Stimulated activated naive B cell treated with anti-CD40 and anti-IgM and Interleukin-4, amounts not matched to agents 10 μg/mL and 1 μg/mL and 100 μg/mL, for 72 hours (primary cell): ENCODE measurements around the gene ZNF749.
"Not testable (repeated sequence)": the region's sequence is repeated elsewhere in the genome, so short reads cannot be mapped to it uniquely, and the experiment has no call there.

Experiments used
- ATAC-seq, 2 donors: fragments of 150-1000 bp; cut with Tn5 transposase; replicated peaks; 2 replicates each; pipeline ENCODE4 v1.10.0; 2021; ENCODE audit warnings: moderate library complexity in 1 of 2
- DNase-seq: peaks from one replicate; pipeline ENCODE4 v3.0.0; 2021
- H3K27ac Mint-ChIP-seq: one replicate; pipeline ENCODE4 v1.8.0; 2022; ENCODE audit warnings: mild to moderate bottlenecking, mixed read lengths
- H3K27me3 Mint-ChIP-seq, 2 donors: one replicate each; pipeline ENCODE4 v1.8.0; 2022; ENCODE audit warnings: mixed read lengths in 2 of 2
- H3K36me3 Mint-ChIP-seq, 2 donors: one replicate each; pipeline ENCODE4 v1.8.0; 2022; ENCODE audit warnings: mixed read lengths in 2 of 2, mild to moderate bottlenecking in 1 of 2
- H3K4me1 Mint-ChIP-seq, 2 donors: one replicate each; pipeline ENCODE4 v1.8.0; 2022; ENCODE audit warnings: mixed read lengths in 2 of 2, mild to moderate bottlenecking in 1 of 2
- H3K4me3 Mint-ChIP-seq, 2 donors: one replicate each; pipeline ENCODE4 v1.8.0; 2022; ENCODE audit warnings: mild to moderate bottlenecking in 2 of 2, mixed read lengths in 2 of 2, moderate library complexity in 1 of 2
- H3K9me3 Mint-ChIP-seq, 2 donors: one replicate each; pipeline ENCODE4 v1.8.0; 2022; ENCODE audit warnings: mixed read lengths in 2 of 2, mild to moderate bottlenecking in 1 of 2

ZNF749 gene

DNA sequence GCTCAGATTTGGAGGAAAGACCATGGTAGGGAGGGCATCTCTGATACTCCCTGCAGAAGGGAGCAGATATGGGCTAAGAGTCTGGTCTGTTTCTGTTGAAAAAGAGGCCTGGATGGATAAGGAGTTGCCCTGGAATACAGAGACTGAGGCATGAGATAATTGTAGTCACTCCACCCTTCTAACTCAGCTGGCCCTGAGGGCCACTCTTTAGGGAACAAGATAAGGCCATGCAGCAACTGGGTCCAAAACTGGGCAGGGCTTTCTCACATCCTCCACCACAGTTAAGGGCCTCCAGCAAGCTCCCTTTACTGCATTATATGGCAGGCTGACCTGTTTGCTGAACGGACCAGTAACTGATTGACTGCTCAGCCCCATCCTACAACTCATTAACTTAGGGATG, 1.3 kb downstream of the ZNF749 start:
- Mint-ChIP-seq H3K27me3 (no peaks in the 10 kb centered on the region), H3K9me3 (peaks cover 0 to 4% of the 10 kb centered on the region in 2 donors), H3K27ac (peak overlapping the region; percentile 96), H3K36me3 (peaks cover 16 to 43% of the 10 kb centered on the region in 2 donors), H3K4me3 (peak overlapping the region; percentile 97 to 98), H3K4me1 (peaks cover 42 to 55% of the 10 kb centered on the region in 2 donors)
- DNase-seq (no peak), ATAC-seq (no peak)

- H3K27me3 Mint-ChIP-seq, result no peaks in the 10 kb centered on the region
- no peak overlapping the region for H3K27ac Mint-ChIP-seq
- DNase-seq (no peak), ATAC-seq (no peak)
- peaks cover 0 to 4% of the 10 kb centered on the region in 2 donors for H3K9me3 Mint-ChIP-seq
- peaks cover 48 to 60% of the 10 kb centered on the region in 2 donors for H3K4me1 Mint-ChIP-seq
- peaks cover 21 to 56% of the 10 kb centered on the region in 2 donors for H3K36me3 Mint-ChIP-seq
- no peak overlapping the region for H3K4me3 Mint-ChIP-seq
Observed at GRCh38 chr19:57437931-57438330, 2.8 kb downstream of the ZNF749 start.

DNA sequence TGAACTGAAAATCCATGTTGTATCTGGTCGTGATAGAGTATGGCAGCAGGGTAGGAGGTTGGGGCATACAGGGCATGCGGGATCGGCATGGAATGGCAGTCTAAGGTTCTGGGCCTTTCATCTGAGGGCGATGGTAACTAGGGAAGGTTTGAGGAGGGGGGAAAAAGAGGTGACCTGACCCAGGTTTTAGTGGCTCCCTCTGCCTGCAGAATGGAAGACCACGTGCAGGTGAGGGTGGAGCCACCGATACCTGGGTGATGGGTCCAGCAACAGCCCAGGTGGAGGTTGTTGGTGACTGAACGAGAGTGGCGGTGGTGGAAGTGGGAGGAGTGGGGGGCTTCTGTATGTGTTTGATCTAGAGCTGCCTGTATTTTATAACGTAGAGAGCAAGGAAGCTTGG, 3.8 kb downstream of the ZNF749 start:
- peaks cover 30 to 66% of the 10 kb centered on the region in 2 donors for H3K36me3 Mint-ChIP-seq
- peaks cover 50 to 64% of the 10 kb centered on the region in 2 donors for H3K4me1 Mint-ChIP-seq
- H3K27ac Mint-ChIP-seq, result peak overlapping the region; percentile 48
- peaks cover under 1 to 4% of the 10 kb centered on the region in 2 donors for H3K9me3 Mint-ChIP-seq
- ATAC-seq (no peak), DNase-seq (no peak)
- H3K4me3 Mint-ChIP-seq, result no peak overlapping the region
- H3K27me3 Mint-ChIP-seq, result no peaks in the 10 kb centered on the region

DNA sequence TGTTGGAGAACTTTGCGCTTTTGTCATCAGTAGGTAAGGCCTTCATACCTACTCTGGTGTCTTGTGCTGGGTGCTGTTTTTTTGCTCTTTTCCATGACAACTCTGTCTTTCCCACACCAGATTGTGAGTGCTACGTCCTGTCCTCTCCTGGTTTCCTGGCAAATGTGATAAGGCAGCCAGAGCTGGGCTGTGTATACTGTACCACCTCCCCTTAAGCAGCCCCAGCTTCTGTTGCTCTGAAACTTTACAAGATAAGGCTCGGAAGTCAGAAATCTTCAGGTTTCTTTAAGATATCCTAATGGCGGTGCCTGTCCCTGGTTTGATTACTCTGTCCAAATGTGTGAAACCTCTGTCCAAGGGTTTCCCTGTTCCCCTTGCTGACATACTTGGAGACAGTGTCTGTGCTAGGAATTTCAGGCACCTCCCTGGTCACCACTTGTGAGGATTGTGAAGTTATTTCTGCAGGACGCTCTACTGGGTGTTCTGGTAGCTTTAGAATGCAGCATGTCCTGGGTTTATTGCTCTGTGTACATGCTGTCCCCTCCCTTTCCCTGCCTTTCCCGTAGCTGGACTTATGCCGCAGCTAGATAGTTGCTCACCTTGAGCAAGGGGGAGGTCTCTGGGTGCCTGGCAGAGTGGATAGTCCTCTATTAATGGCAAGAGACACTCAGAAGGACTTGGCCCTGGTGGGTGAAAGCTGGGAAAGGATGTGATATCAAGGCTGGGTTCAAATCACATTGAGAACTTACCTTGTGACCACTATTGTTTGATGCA, 7.0 kb downstream of the ZNF749 start:
- Mint-ChIP-seq H3K27me3 (no peaks in the 10 kb centered on the region), H3K27ac (no peak overlapping the region), H3K9me3 (peaks cover 2 to 4% of the 10 kb centered on the region in 2 donors), H3K4me1 (peaks cover 31 to 41% of the 10 kb centered on the region in 2 donors), H3K36me3 (peaks cover 41 to 77% of the 10 kb centered on the region in 2 donors), H3K4me3 (no peak overlapping the region)
- ATAC-seq (no peak), DNase-seq (no peak)

GRCh38 chr19:57443121-57443696, 8.1 kb downstream of the ZNF749 start:
- ATAC-seq (no peak), DNase-seq (no peak)
- Mint-ChIP-seq H3K9me3 (peaks cover 2 to 4% of the 10 kb centered on the region in 2 donors), H3K36me3 (peaks cover 41 to 80% of the 10 kb centered on the region in 2 donors), H3K4me3 (no peak overlapping the region), H3K4me1 (peaks cover 31 to 40% of the 10 kb centered on the region in 2 donors), H3K27ac (no peak overlapping the region), H3K27me3 (no peaks in the 10 kb centered on the region)

GRCh38 chr19:57452307-57452706, 17.2 kb downstream of the ZNF749 start:
- Mint-ChIP-seq H3K9me3 (peaks cover 3 to 4% of the 10 kb centered on the region in 2 donors), H3K4me3 (no peak overlapping the region), H3K27me3 (no peaks in the 10 kb centered on the region), H3K4me1 (no peaks in the 10 kb centered on the region), H3K36me3 (peaks cover 31 to 57% of the 10 kb centered on the region in 2 donors), H3K27ac (no peak overlapping the region)
- ATAC-seq (no peak), DNase-seq (no peak)

- no peak overlapping the region for H3K4me3 Mint-ChIP-seq
- no peaks in the 10 kb centered on the region for H3K27me3 Mint-ChIP-seq
- H3K4me1 Mint-ChIP-seq, result no peaks in the 10 kb centered on the region
- peaks cover 46 to 53% of the 10 kb centered on the region in 2 donors for H3K36me3 Mint-ChIP-seq
- ATAC-seq (peak; percentile 60 to 81), DNase-seq (no peak)
- H3K27ac Mint-ChIP-seq, result no peak overlapping the region
- peaks cover 25 to 33% of the 10 kb centered on the region in 2 donors for H3K9me3 Mint-ChIP-seq
Observed at GRCh38 chr19:57465680-57466381, 30.7 kb downstream of the ZNF749 start.

DNA sequence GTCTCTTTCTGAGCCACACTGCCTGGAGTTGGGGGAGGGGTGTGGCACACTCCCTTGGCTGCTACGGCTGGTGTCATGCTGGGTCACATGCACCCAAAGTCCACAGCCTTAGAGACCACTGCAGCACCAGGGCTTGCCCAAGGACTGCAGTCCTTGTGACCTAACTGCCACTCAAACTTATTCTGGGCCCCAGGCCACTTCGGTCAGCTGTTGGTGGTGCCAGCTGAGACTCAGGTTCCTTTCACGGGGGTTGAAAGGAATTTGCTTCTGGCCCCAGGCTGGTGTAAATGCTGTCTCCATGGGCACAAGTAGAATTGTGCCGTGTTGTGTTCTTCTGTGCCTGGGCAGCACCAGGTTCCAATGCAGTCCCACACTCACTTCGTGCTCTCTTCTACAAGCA, 31.4 kb downstream of the ZNF749 start:
- no peak for DNase-seq
- Mint-ChIP-seq H3K4me3 (no peak overlapping the region), H3K27ac (no peak overlapping the region), H3K27me3 (no peaks in the 10 kb centered on the region), H3K9me3 (peaks cover 26 to 39% of the 10 kb centered on the region in 2 donors), H3K36me3 (peaks cover 47 to 58% of the 10 kb centered on the region in 2 donors), H3K4me1 (no peaks in the 10 kb centered on the region)
- no peak for ATAC-seq

DNA sequence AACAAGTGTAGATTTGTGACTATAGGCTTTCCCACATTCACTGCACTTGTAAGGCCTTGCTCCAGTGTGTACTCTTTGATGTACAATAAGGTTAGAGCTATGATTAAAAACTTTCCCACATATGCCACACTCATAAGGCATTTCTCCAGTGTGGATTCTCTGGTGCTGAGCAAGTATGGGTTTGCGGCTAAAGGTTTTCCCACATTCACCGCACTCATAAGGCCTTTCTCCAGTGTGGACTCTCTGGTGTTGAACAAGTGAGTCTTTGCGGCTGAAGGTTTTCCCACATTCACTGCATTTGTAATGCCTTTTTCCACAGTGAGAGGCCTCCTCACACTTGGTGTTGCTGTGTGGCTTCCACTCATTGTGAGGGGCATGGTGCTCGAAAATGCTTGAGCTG, 38.5 kb downstream of the ZNF749 start:
- H3K4me1 Mint-ChIP-seq, result peaks cover 19 to 26% of the 10 kb centered on the region in 2 donors
- no peak overlapping the region for H3K27ac Mint-ChIP-seq
- no peak for ATAC-seq
- peaks cover 28 to 41% of the 10 kb centered on the region in 2 donors for H3K9me3 Mint-ChIP-seq
- peaks cover 77 to 91% of the 10 kb centered on the region in 2 donors for H3K36me3 Mint-ChIP-seq
- no peak overlapping the region for H3K4me3 Mint-ChIP-seq
- H3K27me3 Mint-ChIP-seq, result no peaks in the 10 kb centered on the region
- DNase-seq, result no peak

DNA sequence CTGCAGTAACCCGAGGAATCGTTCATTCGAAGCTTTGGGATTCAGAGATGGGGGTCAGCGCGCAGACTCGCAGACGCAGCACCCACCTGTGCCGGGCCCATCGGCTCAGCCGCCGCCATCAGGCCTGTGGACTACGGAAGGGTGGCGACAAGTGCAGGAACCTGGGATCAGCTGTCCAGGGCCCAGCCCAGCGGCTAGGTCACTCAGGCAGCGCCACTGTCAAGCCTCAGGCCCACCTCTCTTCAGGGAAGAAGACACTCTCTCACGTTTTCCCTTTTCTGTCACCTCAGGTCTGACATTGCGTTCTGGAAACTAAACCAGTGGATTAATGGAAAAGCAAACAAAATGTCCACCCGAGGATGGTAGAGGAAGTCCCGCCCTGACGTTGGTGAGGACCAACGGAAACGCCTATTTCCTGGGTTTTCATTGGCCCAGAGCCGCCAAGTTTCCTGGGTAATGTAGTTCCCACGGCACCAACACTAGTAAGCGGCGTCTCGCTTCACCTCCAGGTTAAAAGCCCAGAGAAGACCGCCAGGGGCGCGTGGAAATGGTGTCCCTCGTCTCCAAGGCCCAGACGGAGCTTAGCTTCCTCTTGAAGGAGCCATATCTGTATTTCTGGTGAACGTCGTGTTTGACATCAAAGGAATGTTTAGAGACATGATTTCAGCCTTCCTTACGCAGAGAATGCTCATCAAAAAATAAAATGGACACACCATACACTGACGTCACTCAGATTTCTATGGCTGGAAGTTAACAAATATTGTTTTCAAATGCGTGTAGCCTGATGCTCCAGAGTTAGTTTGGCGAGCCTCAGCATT, 42.3 kb downstream of the ZNF749 start, which contains the start of gene ZNF772:
TSS of gene ZNF772 (minus strand) at position 376 of the 818 bp plus-strand sequence. CDS start at position 119, 257 bp downstream.
- Mint-ChIP-seq H3K9me3 (peaks cover 24 to 33% of the 10 kb centered on the region in 2 donors), H3K36me3 (peaks cover 50 to 60% of the 10 kb centered on the region in 2 donors)

DNA sequence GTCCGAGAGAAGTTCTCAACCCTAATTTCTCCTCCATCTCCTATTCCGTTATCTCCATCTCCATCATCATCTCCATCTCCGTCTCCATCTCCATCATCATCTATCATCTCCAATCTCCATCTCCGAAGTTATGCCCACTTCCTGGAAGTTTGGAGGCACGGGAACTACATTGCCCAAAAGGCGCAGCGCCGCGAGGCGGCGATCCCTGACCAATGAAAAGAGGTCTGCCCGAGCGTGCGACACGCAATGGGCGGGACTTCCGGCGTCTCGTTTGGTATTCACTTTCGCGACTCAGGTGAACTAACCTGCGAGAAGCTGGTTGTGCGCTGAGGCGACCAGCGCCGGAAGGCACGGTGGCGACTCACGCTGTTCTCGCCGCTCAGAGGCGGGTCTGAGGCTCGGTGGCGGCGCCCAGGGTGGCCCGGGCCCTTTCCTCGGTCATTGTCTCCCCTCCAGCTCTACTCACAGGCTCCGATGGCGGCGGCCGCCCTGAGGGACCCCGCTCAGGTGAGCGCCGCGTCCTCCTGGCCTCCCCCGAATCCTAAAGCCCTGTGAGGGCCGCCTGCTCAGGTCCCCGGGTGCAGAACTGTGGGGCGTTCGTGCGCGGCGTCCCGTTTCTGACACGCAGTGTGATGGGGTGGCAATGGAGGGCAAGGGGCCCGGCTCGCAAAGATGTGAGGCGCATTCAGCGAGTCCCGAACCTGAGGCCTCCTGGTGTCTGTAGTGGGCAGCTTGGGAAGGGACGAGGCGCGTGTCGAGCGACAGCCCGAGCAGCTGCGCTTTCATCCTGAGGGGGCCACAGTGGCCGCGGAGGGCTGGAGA, 52.6 kb downstream of the ZNF749 start, which contains the start of gene ZNF419:
TSS of gene ZNF419 (plus strand) at position 274 of the 822 bp plus-strand sequence. CDS start at position 475, 201 bp downstream.
- Mint-ChIP-seq H3K4me1 (peaks cover 12 to 26% of the 10 kb centered on the region in 2 donors), H3K27ac (peak within 1 kb of the TSS; percentile 52), H3K4me3 (peak within 1 kb of the TSS; percentile 59 to 68), H3K36me3 (peaks cover 25 to 49% of the 10 kb centered on the region in 2 donors), H3K9me3 (peaks cover 14 to 21% of the 10 kb centered on the region in 2 donors)
- H3K27me3 Mint-ChIP-seq, result not testable (repeated sequence)
- ATAC-seq (peak; percentile 99), DNase-seq (peak; percentile 91)

More for the DNA sequence above, 42.3 kb downstream of the ZNF749 start, which contains the start of gene ZNF772:
- peak; percentile 99 for ATAC-seq
- H3K27me3 Mint-ChIP-seq, result no peaks in the 10 kb centered on the region
- H3K4me1 Mint-ChIP-seq, result peaks cover 19 to 26% of the 10 kb centered on the region in 2 donors
- peak within 1 kb of the TSS; percentile 95 for H3K27ac Mint-ChIP-seq
- peak; percentile 90 for DNase-seq
- peak within 1 kb of the TSS; percentile 92 to 96 for H3K4me3 Mint-ChIP-seq

- Mint-ChIP-seq H3K27ac (peak overlapping the region; percentile 52), H3K4me3 (peak overlapping the region; percentile 59 to 68), H3K36me3 (peaks cover 31 to 55% of the 10 kb centered on the region in 2 donors), H3K4me1 (peaks cover 12 to 26% of the 10 kb centered on the region in 2 donors), H3K9me3 (peaks cover 14 to 21% of the 10 kb centered on the region in 2 donors)
- not testable (repeated sequence) for H3K27me3 Mint-ChIP-seq, DNase-seq
- peak in 1 of 2 donors; percentile 18 for ATAC-seq
Observed at GRCh38 chr19:57488299-57488644, 53.1 kb downstream of the ZNF749 start.
